HUES64 (cell line): ENCODE measurements around the gene ARHGEF2.
"Not testable (repeated sequence)": the region's sequence is repeated elsewhere in the genome, so short reads cannot be mapped to it uniquely, and the experiment has no call there.

Experiments used
- H3K27ac ChIP-seq: 2 replicates; pipeline ENCODE4 v1.7.0; 2013; ENCODE audit warnings: low read depth, low read length, inconsistent platforms
- H3K27me3 ChIP-seq: 2 replicates; pipeline ENCODE4 v1.6.1; 2013; ENCODE audit warnings: mild to moderate bottlenecking, low read length; ENCODE audit not compliant: insufficient read depth
- H3K36me3 ChIP-seq: 2 replicates; pipeline ENCODE4 v1.6.1; 2013; ENCODE audit warnings: mild to moderate bottlenecking, low read length; ENCODE audit not compliant: insufficient read depth
- H3K4me1 ChIP-seq: 2 replicates; pipeline ENCODE4 v1.6.1; 2013; ENCODE audit warnings: mild to moderate bottlenecking, low read length, moderate library complexity; ENCODE audit not compliant: insufficient read depth
- H3K4me3 ChIP-seq: 2 replicates; pipeline ENCODE4 v1.5.1; 2013; ENCODE audit warnings: mild to moderate bottlenecking, low read length, moderate library complexity
- H3K9ac ChIP-seq: 2 replicates; pipeline ENCODE4 v1.6.1; 2013; ENCODE audit warnings: mild to moderate bottlenecking, low read depth, low read length
- H3K9me3 ChIP-seq: 2 replicates; pipeline ENCODE4 v1.6.1; 2013; ENCODE audit warnings: low read depth, low read length; ENCODE audit not compliant: insufficient read depth
- WGBS: fragments of 150-250, 120-280 bp; methylation state at CpG from one replicate; pipeline ENCODE4 v1.1.7; 2013; ENCODE audit warnings: missing lambda C conversion rate; 5-methylcytosine and 5-hydroxymethylcytosine counted together

Gene ARHGEF2

DNA sequence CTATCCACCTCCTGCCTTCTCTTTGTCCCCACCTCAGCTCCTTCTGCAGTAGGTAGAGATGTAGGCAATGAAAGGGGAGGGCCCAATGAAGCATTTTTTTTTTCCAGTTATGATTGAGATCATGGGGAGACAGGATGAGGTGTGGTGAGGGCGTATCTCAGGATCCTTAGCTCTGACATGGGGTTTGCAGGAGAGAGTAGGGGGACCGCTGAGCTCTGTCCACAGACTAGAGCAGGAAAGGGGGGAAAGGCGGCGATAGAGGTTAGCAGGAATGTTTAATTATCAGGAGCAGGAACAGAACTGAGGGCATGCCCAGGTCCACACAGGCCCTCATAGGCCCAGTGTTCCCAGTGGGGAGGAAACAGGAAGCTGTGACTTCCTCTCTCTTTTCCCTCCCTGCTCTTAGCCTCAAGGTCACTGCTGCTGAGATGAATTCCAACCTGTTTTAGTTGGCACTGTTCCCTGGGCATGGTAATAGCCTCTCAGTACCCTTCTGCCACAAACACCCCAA is 37.8 kb downstream of the ARHGEF2 start:
- no peaks in the 10 kb centered on the region for H3K9me3 ChIP-seq
- H3K4me3 ChIP-seq: no peak overlapping the region
- no peak overlapping the region for H3K9ac ChIP-seq
- H3K27ac ChIP-seq: no peak overlapping the region
- H3K27me3 ChIP-seq: no peaks in the 10 kb centered on the region
- 86% methylated on average over 4 of the region's 4 CpGs for WGBS
- H3K4me1 ChIP-seq: peaks cover 2% of the 10 kb centered on the region; the same call in 1 of the 2 replicates
- H3K36me3 ChIP-seq: no peaks in the 10 kb centered on the region

DNA sequence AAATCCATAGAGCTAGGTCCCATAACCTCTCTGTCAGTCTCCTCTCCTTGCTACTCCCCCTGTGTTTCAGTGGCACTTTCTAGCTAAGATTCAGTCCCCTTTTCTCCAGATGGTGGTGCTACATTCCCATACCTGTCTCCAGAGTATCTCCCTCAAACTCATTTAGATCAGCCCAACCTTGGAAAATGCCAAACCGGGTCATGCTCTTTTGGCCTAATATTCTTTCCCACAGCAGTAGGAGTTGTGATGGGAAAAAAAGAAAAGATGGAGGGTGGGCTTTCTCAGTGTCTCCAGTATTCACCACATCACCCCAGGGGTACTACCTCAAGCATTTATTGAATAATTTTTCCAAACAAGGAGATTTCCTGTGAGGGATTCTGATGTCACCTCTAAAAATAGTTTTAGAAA is 40.1 kb downstream of the ARHGEF2 start:
- 0% methylated on average over 1 of the region's 1 CpG for WGBS
- peaks cover 5% of the 10 kb centered on the region; the same call in 1 of the 2 replicates for H3K4me1 ChIP-seq

DNA sequence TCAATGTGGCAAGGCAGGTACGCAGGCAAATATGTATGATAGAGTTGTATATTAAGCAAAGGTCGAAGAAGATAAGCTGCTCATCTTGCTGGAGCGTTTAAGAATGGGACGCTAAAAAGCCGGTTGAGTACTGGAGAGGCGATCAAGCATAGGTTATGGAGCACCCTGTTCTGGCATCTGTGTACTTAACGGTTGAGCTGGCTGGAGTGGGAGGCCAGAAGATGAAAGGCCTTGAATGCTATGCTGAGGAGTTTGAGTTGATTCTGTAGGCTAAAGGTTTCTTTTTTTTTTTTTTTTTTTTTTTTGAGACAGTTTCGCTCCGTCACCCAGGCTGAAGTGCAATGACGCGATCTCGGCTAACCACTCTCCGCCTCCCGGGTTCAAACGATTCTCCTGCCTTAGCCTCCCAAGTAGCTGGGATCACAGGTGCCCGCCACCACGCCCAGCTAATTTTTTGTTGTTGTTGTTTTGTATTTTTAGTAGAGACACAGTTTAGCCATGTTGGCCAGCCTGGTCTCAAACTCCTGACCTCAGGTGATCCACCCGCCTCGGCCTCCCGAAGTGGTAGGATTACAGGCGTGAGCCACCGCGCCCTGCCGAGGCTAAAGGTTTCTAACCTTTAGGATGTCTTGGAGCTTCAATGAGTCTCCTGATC is 43.3 kb downstream of the ARHGEF2 start:
- 92% methylated on average over 24 of the region's 24 CpGs for WGBS
- Histone ChIP-seq H3K4me1 (peaks cover 19% of the 10 kb centered on the region; the same call in 1 of the 2 replicates), H3K4me3 (peak overlapping the region; percentile 92), H3K9ac (peak overlapping the region; percentile 80), H3K27me3 (no peaks in the 10 kb centered on the region), H3K36me3 (peaks cover 36% of the 10 kb centered on the region), H3K27ac (peak overlapping the region; percentile 88), H3K9me3 (no peaks in the 10 kb centered on the region)

More for the DNA sequence above, 40.1 kb downstream of the ARHGEF2 start:
- H3K36me3 ChIP-seq: 0 out of 2 replicates have a peak, but pooled peaks cover 5% of the 10 kb centered on the region
- H3K9ac ChIP-seq: no peak overlapping the region
- H3K4me3 ChIP-seq: no peak overlapping the region
- H3K27ac ChIP-seq: no peak overlapping the region
- H3K27me3 ChIP-seq: no peaks in the 10 kb centered on the region
- no peaks in the 10 kb centered on the region for H3K9me3 ChIP-seq

DNA sequence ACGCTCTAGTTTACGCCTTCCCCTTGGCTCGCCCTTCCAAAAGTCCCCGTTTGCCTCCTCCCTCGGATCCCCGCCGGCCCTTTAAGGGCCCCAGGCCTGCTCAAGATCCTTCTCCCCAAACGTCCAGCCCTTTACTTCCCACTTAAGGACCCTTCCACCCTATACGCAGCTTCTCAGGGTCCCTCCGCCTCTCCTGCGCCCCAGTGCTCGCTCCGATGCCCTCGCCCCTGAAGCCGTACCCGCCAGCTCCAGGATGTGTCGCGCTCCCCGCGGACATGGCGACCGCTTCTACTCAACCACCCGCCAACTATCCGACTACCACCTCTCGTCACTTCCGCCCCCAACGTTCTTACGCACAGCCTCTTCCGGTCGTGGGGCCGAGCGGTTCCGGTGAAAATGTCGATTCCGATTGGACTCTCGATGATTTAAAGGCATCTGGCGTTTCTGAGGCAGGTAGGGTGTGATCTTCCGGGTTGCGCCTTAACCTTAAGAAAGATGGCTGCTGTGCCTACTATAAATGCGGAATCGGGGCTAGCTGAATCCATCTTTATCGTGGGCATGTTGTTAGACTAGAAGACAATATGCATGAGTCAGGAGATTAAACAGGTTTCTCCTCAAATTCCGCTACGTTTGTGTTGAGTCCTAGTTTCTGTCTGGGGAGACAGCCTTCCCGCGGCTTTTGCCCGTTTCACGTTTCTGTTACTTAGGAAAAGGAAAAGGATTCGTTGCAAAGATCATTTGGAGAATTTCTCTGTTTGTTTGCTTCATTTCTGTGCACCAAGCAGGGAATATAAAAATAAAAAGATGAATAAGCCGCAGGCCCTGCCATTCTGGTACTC is 44.0 kb downstream of the ARHGEF2 start, which contains the start of gene KHDC4:
Gene KHDC4, minus strand, starts transcription at position 317 of the 839 bp plus-strand sequence. Its CDS starts 40 bp downstream, at position 277.
- Histone ChIP-seq H3K4me3 (peak within 1 kb of the TSS; percentile 92), H3K36me3 (peaks cover 42% of the 10 kb centered on the region), H3K27ac (peak within 1 kb of the TSS; percentile 88), H3K4me1 (peaks cover 19% of the 10 kb centered on the region; the same call in 1 of the 2 replicates), H3K27me3 (no peaks in the 10 kb centered on the region), H3K9me3 (no peaks in the 10 kb centered on the region), H3K9ac (peak within 1 kb of the TSS; percentile 95)
- WGBS: 2% methylated on average over 50 of the region's 50 CpGs

DNA sequence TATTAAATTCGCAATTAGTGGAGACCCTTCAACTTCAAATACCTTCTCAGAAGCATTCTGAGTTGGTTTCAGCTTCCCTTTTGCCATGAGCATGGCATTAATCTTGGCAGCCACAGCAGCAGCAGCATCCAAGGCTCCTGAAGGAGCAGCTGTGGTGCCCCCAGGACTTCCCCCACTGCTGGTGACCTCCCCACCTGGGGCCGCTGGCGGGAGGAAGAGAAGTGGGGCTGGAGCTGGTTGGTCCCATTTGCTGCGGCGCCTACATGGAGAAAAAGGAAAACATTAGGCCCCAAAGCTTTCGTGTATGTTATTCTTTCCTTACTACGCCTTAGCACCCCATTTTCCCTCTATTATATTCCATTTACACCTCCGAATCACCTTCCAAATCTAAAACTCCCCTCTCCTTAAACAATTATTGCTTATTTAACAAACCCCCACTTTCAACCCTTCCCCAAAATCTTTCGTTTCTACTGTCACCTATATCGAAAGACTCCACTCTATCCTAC is 44.7 kb downstream of the ARHGEF2 start:
- H3K4me1 ChIP-seq: peaks cover 19% of the 10 kb centered on the region; the same call in 1 of the 2 replicates
- H3K9ac ChIP-seq: peak overlapping the region; percentile 95
- H3K9me3 ChIP-seq: no peaks in the 10 kb centered on the region
- H3K4me3 ChIP-seq: peak overlapping the region; percentile 92
- H3K27ac ChIP-seq: peak overlapping the region; percentile 70
- 5% methylated on average over 10 of the region's 10 CpGs for WGBS
- no peaks in the 10 kb centered on the region for H3K27me3 ChIP-seq
- peaks cover 49% of the 10 kb centered on the region for H3K36me3 ChIP-seq

DNA sequence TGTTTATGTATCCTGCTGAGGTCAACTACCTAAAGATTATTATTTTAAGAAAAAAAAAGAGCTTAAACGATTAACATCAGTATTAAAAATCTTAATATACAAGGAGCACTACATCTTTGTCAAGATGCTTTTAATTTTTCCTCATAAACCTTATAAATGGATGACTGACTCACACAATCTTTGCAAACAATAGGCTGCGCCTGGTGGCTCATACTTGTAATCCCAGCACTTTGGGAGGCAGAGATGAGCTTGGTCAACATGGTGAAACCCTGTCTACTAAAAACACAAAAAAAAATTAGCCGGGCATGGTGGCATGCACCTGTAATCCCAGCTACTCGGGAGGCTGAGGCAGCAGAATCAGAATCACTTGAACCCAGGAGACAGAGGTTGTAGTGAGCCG is 45.9 kb downstream of the ARHGEF2 start:
- peak overlapping the region; percentile 92; the same call in 1 of the 2 replicates for H3K4me3 ChIP-seq
- peaks cover 19% of the 10 kb centered on the region; the same call in 1 of the 2 replicates for H3K4me1 ChIP-seq
- H3K9me3 ChIP-seq: no peaks in the 10 kb centered on the region
- H3K27ac ChIP-seq: no peak overlapping the region
- 96% methylated on average over 5 of the region's 5 CpGs for WGBS
- peaks cover 60% of the 10 kb centered on the region for H3K36me3 ChIP-seq
- no peaks in the 10 kb centered on the region for H3K27me3 ChIP-seq
- H3K9ac ChIP-seq: no peak overlapping the region

DNA sequence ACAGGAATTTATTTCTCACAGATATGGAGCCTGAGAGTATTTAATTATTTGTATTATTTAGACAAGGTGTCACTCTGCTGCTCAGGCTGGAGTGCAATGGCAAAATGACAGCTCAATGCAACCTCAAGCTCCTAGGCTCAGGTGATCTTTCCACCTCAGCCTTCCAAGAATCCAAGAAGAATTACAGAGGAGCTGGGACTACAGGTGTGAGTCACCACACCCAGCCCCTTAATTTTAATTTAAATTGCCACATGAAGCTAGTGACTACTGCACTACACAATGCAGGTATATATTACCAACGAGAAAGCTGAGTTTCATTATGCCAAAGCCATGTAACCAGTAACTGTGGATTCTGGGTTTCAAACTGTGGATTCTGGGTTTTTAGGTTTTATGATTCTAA is 46.3 kb downstream of the ARHGEF2 start:
- Histone ChIP-seq H3K36me3 (peaks cover 64% of the 10 kb centered on the region), H3K27ac (no peak overlapping the region), H3K9me3 (no peaks in the 10 kb centered on the region), H3K27me3 (no peaks in the 10 kb centered on the region), H3K4me3 (peak overlapping the region; percentile 92; the same call in 1 of the 2 replicates), H3K9ac (peak overlapping the region; percentile 3), H3K4me1 (peaks cover 19% of the 10 kb centered on the region; the same call in 1 of the 2 replicates)
- WGBS: 90% methylated on average over 1 of the region's 1 CpG

DNA sequence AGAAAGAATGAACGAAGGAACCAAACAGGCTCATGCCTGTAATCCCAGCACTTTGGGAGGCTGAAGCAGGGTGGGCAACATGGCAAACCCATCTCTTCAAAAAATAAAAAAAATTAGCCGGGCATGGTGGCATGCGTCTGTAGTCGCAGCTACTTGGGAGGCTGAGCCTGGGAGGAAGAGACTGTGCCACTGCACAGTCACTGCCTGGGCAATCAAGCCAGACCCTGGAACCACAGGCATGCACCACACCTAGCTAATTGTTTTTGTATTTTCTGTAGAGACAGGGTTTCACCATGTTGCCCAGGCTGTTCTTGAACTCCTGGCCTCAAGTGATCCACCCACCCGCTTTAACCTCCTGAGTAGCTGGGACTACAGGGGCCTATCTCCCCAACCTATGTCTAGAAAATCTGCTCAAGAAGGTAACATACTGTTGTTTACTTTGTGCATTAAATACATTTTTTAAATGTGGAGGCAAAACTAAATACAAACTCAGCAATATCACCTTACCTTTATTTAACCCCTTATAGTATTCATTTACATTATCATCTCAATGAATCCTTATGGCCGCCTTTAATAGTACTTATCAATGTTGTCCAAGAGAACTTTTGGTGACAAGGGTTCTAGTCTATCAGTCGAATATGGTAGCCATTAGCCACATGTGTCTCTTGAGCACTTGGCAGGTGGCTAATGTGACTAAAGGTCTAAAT is 46.9 kb downstream of the ARHGEF2 start:
- peaks cover 19% of the 10 kb centered on the region; the same call in 1 of the 2 replicates for H3K4me1 ChIP-seq
- H3K36me3 ChIP-seq: peaks cover 70% of the 10 kb centered on the region
- peak overlapping the region; percentile 92; the same call in 1 of the 2 replicates for H3K4me3 ChIP-seq
- H3K27me3 ChIP-seq: no peaks in the 10 kb centered on the region
- H3K9ac ChIP-seq: peak overlapping the region; percentile 3; the same call in 1 of the 2 replicates
- WGBS: 93% methylated on average over 7 of the region's 7 CpGs
- no peak overlapping the region for H3K27ac ChIP-seq
- no peaks in the 10 kb centered on the region for H3K9me3 ChIP-seq

DNA sequence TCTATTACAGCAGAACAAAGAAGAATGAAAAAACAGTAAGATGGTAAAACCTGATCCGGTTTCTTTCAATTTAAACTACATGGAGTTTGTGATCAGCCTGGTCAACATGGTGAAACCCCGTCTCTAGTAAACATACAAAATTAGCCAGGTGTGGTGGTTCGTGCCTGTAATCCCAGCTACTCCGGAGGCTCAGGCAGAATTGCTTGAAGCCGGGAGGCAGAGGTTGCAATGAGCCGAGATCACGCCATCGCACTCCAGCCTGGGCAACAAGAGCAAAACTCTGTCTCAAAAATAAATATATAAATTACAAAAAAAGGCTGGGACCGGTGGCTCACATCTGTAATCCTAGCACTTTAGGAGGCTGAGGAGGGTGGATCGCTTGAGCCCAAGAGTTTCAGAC is 47.6 kb downstream of the ARHGEF2 start:
- H3K9ac ChIP-seq, H3K27me3 ChIP-seq, H3K4me3 ChIP-seq, H3K27ac ChIP-seq, H3K9me3 ChIP-seq: not testable (repeated sequence)
- Histone ChIP-seq H3K4me1 (peaks cover 19% of the 10 kb centered on the region; the same call in 1 of the 2 replicates), H3K36me3 (peaks cover 78% of the 10 kb centered on the region)
- 96% methylated on average over 10 of the region's 10 CpGs for WGBS

DNA sequence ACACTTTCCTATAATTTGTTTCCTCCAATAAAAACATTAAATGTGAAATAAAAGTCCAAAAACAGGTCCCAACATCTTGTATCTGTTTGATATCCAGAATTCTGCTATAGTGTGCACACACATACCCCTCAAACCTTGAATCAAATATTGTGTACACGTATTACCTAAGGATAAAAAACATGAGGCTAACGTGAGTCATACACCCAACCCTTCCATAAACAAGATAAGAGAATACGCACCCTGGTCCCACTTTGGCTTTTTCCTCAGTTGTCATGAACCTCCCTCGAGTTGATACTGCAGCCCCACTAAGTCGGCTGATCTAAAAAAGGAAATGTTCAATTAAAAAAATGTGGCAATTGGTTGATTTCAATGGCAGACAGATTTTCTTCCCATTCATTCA is 49.3 kb downstream of the ARHGEF2 start:
- WGBS: 96% methylated on average over 5 of the region's 5 CpGs
- H3K36me3 ChIP-seq: peaks cover 93% of the 10 kb centered on the region
- peaks cover 16% of the 10 kb centered on the region; the same call in 1 of the 2 replicates for H3K4me1 ChIP-seq
- H3K4me3 ChIP-seq: no peak overlapping the region
- no peak overlapping the region for H3K27ac ChIP-seq
- no peak overlapping the region for H3K9ac ChIP-seq
- H3K9me3 ChIP-seq: no peaks in the 10 kb centered on the region
- H3K27me3 ChIP-seq: no peaks in the 10 kb centered on the region
